GM18505 (cell line): Measurements from ENCODE around the gene CAMK1D.

Source experiments
- ATAC-seq: cut with Tn5 transposase; IDR thresholded peaks from one replicate; pipeline ENCODE4 v1.9.1; 2021; ENCODE audit not compliant: unreplicated experiment
- POLR2A ChIP-seq: IDR thresholded peaks from 4 replicates; pipeline ENCODE4 v1.6.1; 2011; ENCODE audit warnings: borderline replicate concordance; ENCODE audit not compliant: insufficient read depth, insufficient read length; ENCODE audit errors: extremely low read depth

Gene CAMK1D

GRCh38 chr10:12828736-12829135, 479.4 kb downstream of the CAMK1D start:
- TF ChIP-seq POLR2A, result no peak
- no peak for ATAC-seq

DNA sequence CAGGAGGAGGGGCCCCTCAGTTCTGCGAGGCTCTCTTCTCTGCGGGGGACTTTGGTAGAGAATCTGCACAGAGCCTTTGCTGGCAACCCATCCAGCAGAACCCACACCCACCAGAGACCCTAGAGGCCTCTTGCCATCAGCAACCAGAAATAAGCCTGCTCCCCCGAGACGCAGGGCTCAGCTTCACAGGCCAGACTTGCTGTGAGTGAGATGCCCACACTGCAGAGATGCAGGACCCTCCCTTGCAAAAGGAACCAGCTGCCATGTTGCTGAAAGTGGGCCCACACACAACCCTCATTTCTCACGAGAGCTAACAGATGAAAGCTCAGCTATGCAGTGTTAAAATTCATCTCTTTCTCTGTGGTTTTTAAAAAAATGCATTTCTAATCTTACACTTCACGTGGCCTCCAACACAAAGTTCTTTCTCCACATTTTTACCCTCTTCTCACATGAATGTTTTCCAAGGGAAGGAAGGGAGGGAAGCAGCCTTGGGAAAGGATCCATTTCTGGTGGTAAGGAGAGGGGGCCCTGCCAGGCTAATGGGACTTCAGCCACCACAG, 480.6 kb downstream of the CAMK1D start:
- ATAC-seq, result no peak
- TF ChIP-seq POLR2A, result no peak

- ATAC-seq, result no peak
- TF ChIP-seq POLR2A, result no peak
Observed at GRCh38 chr10:12832096-12832495, 482.7 kb downstream of the CAMK1D start.

- ATAC-seq, result no peak
Observed at GRCh38 chr10:12833451-12833850, 484.1 kb downstream of the CAMK1D start.

DNA sequence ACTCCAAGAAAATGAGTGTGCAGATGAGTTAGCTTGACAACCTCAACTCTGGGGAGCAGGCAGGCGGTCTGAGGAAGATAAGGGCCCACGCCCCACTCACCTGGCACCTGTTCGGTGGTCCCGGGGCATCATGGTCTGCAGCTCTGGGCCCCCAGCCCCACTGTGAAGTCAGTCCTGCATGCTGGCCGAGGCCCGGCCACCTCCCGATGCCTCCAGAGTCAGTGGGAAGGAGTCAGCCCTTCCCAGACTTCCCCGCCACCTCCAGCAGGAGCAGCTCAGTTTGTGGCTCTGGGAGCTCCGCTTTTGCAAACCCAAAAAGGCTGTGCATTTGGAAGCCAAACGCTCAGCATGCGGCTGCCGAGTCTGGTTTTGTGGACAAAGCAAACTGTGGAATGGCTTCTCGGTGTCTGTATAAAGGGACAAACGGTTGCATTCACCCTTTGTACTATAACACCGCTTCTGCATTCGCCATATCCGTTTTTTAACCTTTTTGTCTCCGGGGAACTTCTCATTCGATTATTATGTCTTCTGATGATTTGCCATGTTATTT, 484.8 kb downstream of the CAMK1D start:
- TF ChIP-seq POLR2A, result no peak
- ATAC-seq, result no peak

More at GRCh38 chr10:12833451-12833850, 484.1 kb downstream of the CAMK1D start:
- no peak for TF ChIP-seq POLR2A

- TF ChIP-seq POLR2A, result no peak
- no peak for ATAC-seq
Observed at GRCh38 chr10:12834721-12835120, 485.4 kb downstream of the CAMK1D start.

DNA sequence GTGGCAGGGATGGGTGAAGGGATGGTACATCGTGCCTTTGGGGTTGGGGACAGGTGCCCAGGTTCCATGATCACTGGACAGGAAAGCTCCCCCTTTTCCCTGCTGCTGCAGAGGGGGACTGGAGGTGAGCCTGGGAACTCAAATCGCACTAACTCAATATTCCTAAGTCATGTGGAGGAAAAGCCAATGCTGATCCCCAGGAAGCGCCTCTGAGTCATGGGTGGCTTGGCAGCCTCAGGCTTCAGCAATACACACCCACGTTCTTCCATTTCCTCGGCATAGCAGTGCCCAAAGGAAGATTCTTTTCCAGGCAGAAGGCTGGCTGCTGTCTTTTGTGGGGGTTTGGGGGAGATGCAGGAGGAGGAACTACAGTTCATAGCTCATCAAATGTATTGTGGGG, 486.4 kb downstream of the CAMK1D start:
- no peak for ATAC-seq
- no peak for TF ChIP-seq POLR2A

- TF ChIP-seq POLR2A, result no peak
- ATAC-seq, result no peak
Observed at GRCh38 chr10:12838366-12838765, 489.0 kb downstream of the CAMK1D start.

GRCh38 chr10:12838995-12839927, 489.9 kb downstream of the CAMK1D start:
- no peak for TF ChIP-seq POLR2A
- ATAC-seq, result no peak

DNA sequence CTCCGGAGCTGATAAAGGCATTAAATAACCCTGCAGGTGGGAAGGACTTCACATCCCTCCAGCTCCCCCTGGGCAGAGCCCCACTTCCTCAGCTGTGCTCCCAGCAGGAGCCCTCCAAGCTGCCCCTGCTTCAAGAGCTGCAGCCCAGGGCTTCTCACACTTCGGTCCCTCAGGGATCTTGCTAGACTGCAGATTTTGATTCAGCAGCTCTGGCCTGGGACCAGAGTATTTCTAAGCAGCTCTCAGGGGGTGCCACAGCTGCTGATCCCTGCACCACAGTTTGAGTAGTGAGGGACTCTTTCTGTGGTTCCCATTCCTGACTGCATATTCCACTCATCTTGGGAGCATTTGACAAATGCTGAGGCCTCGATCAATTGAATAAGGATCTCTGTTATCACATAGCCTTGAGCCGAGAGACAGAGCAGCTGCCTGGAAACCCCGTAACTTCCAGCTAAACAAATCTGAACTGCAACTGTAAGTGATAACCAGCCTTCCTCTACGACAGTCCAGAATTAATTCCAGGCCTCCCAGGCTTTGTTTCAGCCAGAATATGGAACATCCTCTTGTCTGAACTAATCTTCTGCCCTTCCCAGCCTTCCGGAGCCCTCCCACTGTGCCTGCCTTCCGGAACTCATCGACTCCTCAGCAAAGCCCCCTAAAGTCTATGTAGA, 490.7 kb downstream of the CAMK1D start:
- TF ChIP-seq POLR2A, result no peak
- ATAC-seq, result no peak

DNA sequence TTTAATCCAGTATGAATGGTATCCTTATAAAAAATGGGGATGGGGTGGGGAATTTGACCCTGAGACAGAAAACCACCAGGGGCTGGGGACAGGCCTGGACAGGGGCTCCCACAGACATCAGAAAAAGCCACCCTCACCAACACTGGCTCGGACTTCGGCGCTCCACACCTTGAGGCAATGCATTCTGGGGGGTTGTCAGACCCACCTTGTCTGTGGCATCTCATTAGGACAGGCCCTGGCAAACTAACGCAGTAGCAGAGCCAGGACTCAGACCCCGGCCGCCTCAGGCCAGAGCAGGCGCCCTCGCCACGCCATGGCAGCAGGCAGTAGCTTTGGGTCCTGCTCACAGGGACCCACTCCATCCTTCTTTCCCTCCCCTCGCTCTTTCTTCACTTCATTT, 492.1 kb downstream of the CAMK1D start:
- TF ChIP-seq POLR2A, result no peak
- ATAC-seq, result no peak

GRCh38 chr10:12841826-12842225, 492.5 kb downstream of the CAMK1D start:
- ATAC-seq, result no peak
- no peak for TF ChIP-seq POLR2A

- TF ChIP-seq POLR2A, result no peak
- ATAC-seq, result no peak
Observed at GRCh38 chr10:12842310-12842709, 493.0 kb downstream of the CAMK1D start.

DNA sequence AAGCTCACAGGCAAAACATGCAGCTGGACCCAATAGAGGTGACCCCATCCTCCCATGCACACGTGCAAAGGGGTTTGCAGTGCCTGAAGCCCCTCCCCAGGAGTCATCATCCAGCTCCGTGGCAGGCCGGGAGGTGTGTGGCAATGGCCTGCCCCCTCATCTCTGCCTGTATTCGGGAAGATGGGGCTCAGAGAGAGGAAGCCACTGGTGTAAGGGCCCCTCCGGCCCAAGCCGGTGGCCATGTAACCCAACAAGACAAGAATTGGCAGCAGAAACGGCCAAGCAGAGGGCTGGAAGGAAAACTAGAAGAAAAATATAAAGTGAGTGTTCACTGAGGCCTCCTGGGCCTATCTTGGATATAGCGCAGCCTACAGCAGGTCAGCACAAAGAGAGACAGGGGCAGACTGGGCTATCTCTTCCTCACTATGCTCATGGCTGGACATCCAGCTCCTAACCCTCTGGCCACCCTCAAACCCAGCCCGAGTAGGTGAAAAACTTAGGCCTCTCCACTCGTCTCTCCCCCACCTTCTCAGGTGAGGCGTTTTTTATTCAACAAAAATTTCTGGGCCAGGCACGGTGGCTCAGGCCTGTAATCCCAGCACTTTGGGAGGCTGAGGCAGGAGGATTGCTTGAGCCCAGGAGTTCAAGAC, 494.1 kb downstream of the CAMK1D start:
- no peak for TF ChIP-seq POLR2A

More for the DNA sequence above, 494.1 kb downstream of the CAMK1D start:
- no peak for ATAC-seq
